ENCODE data around the gene ZNF227. TPM values are rescaled to one million over a fixed set of nuclear protein-coding genes. Genes with fewer than 3 reads are reported as not detected.

The ZNF227 gene
- total RNA-seq, 4 donors from 2014 or later, result 9.9 to 18.2 (median 14.2) TPM

- no peaks in the 10 kb centered on the region for H3K27me3 ChIP-seq
- DNase-seq, result no peak
- H3K27ac ChIP-seq, result no peak overlapping the region
- no peak for TF ChIP-seq CTCF (IDR thresholded peaks at IDR 0.05)
- TF ChIP-seq POLR2A (IDR thresholded peaks at IDR 0.05), result no peak
- H3K4me3 ChIP-seq, result no peak overlapping the region
- H3K9me3 ChIP-seq, result peaks cover 0 to 91% (median 29%) of the 10 kb centered on the region in 4 donors
- no peaks in the 10 kb centered on the region for H3K4me1 ChIP-seq
- H3K36me3 ChIP-seq, result peaks cover 4 to 56% (median 23%) of the 10 kb centered on the region in 3 donors
Measured at GRCh38 chr19:44176590-44176989, 35.7 kb upstream of the ZNF227 start.

- no peaks in the 10 kb centered on the region for H3K4me1 ChIP-seq
- no peak overlapping the region for H3K27ac ChIP-seq
- no peaks in the 10 kb centered on the region for H3K27me3 ChIP-seq
- no peak for DNase-seq
- H3K4me3 ChIP-seq, result no peak overlapping the region
- peaks cover 0 to 12% (median 6%) of the 10 kb centered on the region in 3 donors for H3K36me3 ChIP-seq
- H3K9me3 ChIP-seq, result peaks cover 0 to 59% (median 22%) of the 10 kb centered on the region in 4 donors
- TF ChIP-seq CTCF (IDR thresholded peaks at IDR 0.05) (no peak), POLR2A (IDR thresholded peaks at IDR 0.05) (no peak)
Measured at GRCh38 chr19:44180968-44181367, 31.4 kb upstream of the ZNF227 start.

GRCh38 chr19:44182145-44182544 lies 30.2 kb upstream of the ZNF227 start:
- Histone ChIP-seq H3K27me3 (no peaks in the 10 kb centered on the region), H3K9me3 (peaks cover 0 to 48% (median 11%) of the 10 kb centered on the region in 4 donors), H3K36me3 (peaks cover 0 to under 1% (median 0%) of the 10 kb centered on the region in 3 donors), H3K4me1 (no peaks in the 10 kb centered on the region), H3K4me3 (no peak overlapping the region), H3K27ac (no peak overlapping the region)
- DNase-seq, result no peak
- TF ChIP-seq CTCF (IDR thresholded peaks at IDR 0.05) (no peak), POLR2A (IDR thresholded peaks at IDR 0.05) (no peak)

- peaks cover 0 to 14% (median 0%) of the 10 kb centered on the region in 4 donors for H3K9me3 ChIP-seq
- TF ChIP-seq CTCF (IDR thresholded peaks at IDR 0.05), result no peak
- TF ChIP-seq POLR2A (IDR thresholded peaks at IDR 0.05), result no peak
- H3K36me3 ChIP-seq, result no peaks in the 10 kb centered on the region
- no peaks in the 10 kb centered on the region for H3K4me1 ChIP-seq
- no peak overlapping the region for H3K27ac ChIP-seq
- H3K4me3 ChIP-seq, result no peak overlapping the region
- no peak for DNase-seq
- no peaks in the 10 kb centered on the region for H3K27me3 ChIP-seq
Measured at GRCh38 chr19:44190020-44190419, 22.3 kb upstream of the ZNF227 start.

GRCh38 chr19:44192127-44192526 lies 20.2 kb upstream of the ZNF227 start:
- peaks cover 0 to 14% (median 0%) of the 10 kb centered on the region in 4 donors for H3K9me3 ChIP-seq
- H3K27ac ChIP-seq, result no peak overlapping the region
- DNase-seq, result no peak
- TF ChIP-seq CTCF (IDR thresholded peaks at IDR 0.05) (no peak), POLR2A (IDR thresholded peaks at IDR 0.05) (no peak)
- H3K4me1 ChIP-seq, result no peaks in the 10 kb centered on the region
- no peaks in the 10 kb centered on the region for H3K36me3 ChIP-seq
- no peak overlapping the region for H3K4me3 ChIP-seq
- H3K27me3 ChIP-seq, result no peaks in the 10 kb centered on the region

- H3K4me1 ChIP-seq, result no peaks in the 10 kb centered on the region
- H3K27me3 ChIP-seq, result no peaks in the 10 kb centered on the region
- DNase-seq, result no peak
- no peaks in the 10 kb centered on the region for H3K36me3 ChIP-seq
- no peak overlapping the region for H3K27ac ChIP-seq
- peaks cover 0 to 11% (median 0%) of the 10 kb centered on the region in 4 donors for H3K9me3 ChIP-seq
- no peak overlapping the region for H3K4me3 ChIP-seq
- TF ChIP-seq POLR2A (IDR thresholded peaks at IDR 0.05) (no peak), CTCF (IDR thresholded peaks at IDR 0.05) (no peak)
Measured at GRCh38 chr19:44196772-44197171, 15.6 kb upstream of the ZNF227 start.

All from Peyer's patch (tissue), 4 donors.